K562 (cell line): Measurements from ENCODE around the gene KRTAP10-9. TPM values are rescaled to one million over a fixed set of nuclear protein-coding genes. Genes with fewer than 3 reads are reported as not detected.

Experiments
- HDAC2 ChIP-seq: fragments of 450-650 bp; IDR thresholded peaks from 2 replicates; pipeline ENCODE4 v1.6.1; 2016; ENCODE audit warnings: mild to moderate bottlenecking
- NFIX ChIP-seq: fragments of 250-450 bp; sonication (Bioruptor Pico); IDR thresholded peaks from 2 replicates; pipeline ENCODE4 v1.4.0; 2020; ENCODE audit warnings: low read depth, mild to moderate bottlenecking, moderate library complexity
- YY1 ChIP-seq, 3 experiments: IDR thresholded peaks; 2 replicates each; pipeline ENCODE4 v1.6.1; 2011; ENCODE audit warnings: low read length in 2 of 3, mild to moderate bottlenecking in 2 of 3, moderate library complexity in 2 of 3, borderline replicate concordance in 1 of 3, control low read depth in 1 of 3, low read depth in 1 of 3; ENCODE audit not compliant: insufficient read depth in 3 of 3, insufficient replicate concordance in 2 of 3, control insufficient read depth in 1 of 3, insufficient read length in 1 of 3; ENCODE audit errors: extremely low read depth in 1 of 3
- ZNF695 ChIP-seq: fragments of 450-650 bp; formaldehyde crosslinking; IDR thresholded peaks from 2 replicates; pipeline ENCODE4 v1.4.0; 2020; ENCODE audit warnings: mild to moderate bottlenecking, moderate library complexity
- polyA plus RNA-seq, 8 experiments: library from polyadenylated mRNA; depleted of rRNA in 4 of 8; stranded (reverse) in 5 of 8; unstranded in 3 of 8; fragments of >200 nt; fragmentation: Nextera tagmentation in 2 of 8; fragmentation: Illumina TruSeq in 1 of 8; extraction: Ambion mirVana in 2 of 8; extraction: Trizol in 1 of 8; gene quantifications; 2 replicates each; pipeline versions ENCODE4 v1.2.1 to v1.2.3, GENCODE V29; 2011 to 2014; ENCODE audit warnings: inconsistent platforms in 1 of 8, missing spikeins in 1 of 8
- total RNA-seq, 7 experiments: library from RNA; depleted of rRNA in 6 of 7; stranded (reverse); fragments of >200 nt in 6 of 7; fragmentation: Illumina TruSeq in 2 of 7; extraction: Trizol in 2 of 7; gene quantifications; 2 replicates each; pipeline versions ENCODE4 v1.2.1 to v1.2.3, GENCODE V29; 2011 to 2021; ENCODE audit warnings: low replicate concordance in 1 of 7
- TF ChIP-seq, protein P1 (sequence below), 2 experiments: fragments of 450-650 bp; formaldehyde crosslinking in 1 of 2; IDR thresholded peaks; 2 replicates each; pipeline versions ENCODE4 v1.4.0 to v1.6.1; 2014 to 2020; ENCODE audit warnings: mild to moderate bottlenecking in 2 of 2, borderline replicate concordance in 1 of 2, low read depth in 1 of 2
- TF ChIP-seq, protein P2 (sequence below), 2 experiments: fragments of 450-650 bp in 1 of 2; sonication (generic) in 1 of 2; formaldehyde crosslinking in 1 of 2; IDR thresholded peaks; 2 replicates each; pipeline versions ENCODE4 v1.7.1 to v1.9.0; 2016 to 2022; ENCODE audit warnings: inconsistent platforms in 1 of 2, mild to moderate bottlenecking in 1 of 2, missing genetic modification reagents in 1 of 2

Gene KRTAP10-9
- total and polyA plus RNA-seq, 9 of the 15 experiments (the other 6 are each of a cell fraction or from before 2014, with no cell fraction given) = not detected

DNA sequence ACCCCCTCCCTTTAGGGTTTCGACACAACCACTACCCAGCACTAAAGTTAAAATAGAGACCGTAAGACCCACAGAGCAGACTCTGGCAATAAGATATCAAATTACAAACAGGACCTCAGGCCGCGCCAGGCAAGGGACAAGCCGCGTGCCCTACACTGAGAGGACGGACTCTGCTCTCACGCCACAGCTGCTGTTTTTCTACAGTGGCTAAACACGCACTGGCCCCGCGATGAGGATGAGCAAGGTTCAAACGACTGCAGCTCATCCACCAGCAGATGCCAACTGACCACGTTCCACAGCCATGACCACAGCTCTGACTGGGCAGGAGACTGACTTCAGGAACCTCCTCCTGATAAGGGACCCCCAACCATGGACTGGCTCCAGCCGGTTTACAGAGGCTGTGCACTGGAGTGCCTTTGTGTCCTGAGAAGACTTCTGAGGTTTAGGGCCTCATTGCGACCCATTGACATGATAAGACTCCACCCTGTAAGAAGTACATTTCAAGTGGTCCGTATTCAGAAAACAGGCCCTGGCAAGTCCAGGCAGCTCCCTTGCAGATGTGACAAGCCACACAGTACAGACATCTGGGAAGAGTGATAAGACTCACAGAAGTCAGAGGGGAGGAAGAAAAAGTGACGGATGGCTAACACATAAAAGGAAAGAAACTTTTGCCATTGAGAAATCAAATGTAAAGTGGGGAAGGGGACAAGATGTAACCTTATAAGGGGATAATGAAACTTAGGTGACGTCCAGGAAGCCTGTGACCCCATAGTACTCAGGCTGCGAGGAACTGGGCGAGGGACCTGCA, 33.1 kb upstream of the KRTAP10-9 start (continued):
- TF ChIP-seq NFIX (CRISPR knock-in tag) (no peak), YY1 (IDR thresholded peaks at IDR 0.05; ENCODE audit: borderline replicate concordance in 1 of 3, control insufficient read depth in 1 of 3, extremely low read depth in 1 of 3, insufficient read depth in 3 of 3, insufficient read length in 1 of 3, insufficient replicate concordance in 2 of 3, low read depth in 1 of 3, low read length in 2 of 3) (no peak), ZNF695 (CRISPR knock-in tag) (no peak), HDAC2 (peak; percentile 75)
- TF ChIP-seq, protein P1, sequence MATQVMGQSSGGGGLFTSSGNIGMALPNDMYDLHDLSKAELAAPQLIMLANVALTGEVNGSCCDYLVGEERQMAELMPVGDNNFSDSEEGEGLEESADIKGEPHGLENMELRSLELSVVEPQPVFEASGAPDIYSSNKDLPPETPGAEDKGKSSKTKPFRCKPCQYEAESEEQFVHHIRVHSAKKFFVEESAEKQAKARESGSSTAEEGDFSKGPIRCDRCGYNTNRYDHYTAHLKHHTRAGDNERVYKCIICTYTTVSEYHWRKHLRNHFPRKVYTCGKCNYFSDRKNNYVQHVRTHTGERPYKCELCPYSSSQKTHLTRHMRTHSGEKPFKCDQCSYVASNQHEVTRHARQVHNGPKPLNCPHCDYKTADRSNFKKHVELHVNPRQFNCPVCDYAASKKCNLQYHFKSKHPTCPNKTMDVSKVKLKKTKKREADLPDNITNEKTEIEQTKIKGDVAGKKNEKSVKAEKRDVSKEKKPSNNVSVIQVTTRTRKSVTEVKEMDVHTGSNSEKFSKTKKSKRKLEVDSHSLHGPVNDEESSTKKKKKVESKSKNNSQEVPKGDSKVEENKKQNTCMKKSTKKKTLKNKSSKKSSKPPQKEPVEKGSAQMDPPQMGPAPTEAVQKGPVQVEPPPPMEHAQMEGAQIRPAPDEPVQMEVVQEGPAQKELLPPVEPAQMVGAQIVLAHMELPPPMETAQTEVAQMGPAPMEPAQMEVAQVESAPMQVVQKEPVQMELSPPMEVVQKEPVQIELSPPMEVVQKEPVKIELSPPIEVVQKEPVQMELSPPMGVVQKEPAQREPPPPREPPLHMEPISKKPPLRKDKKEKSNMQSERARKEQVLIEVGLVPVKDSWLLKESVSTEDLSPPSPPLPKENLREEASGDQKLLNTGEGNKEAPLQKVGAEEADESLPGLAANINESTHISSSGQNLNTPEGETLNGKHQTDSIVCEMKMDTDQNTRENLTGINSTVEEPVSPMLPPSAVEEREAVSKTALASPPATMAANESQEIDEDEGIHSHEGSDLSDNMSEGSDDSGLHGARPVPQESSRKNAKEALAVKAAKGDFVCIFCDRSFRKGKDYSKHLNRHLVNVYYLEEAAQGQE (IDR thresholded peaks at IDR 0.05; ENCODE audit: borderline replicate concordance) = peak; percentile 99
- TF ChIP-seq, protein P1 (CRISPR knock-in tag; IDR thresholded peaks at IDR 0.05; ENCODE audit: low read depth) = no peak
- TF ChIP-seq, protein P2, sequence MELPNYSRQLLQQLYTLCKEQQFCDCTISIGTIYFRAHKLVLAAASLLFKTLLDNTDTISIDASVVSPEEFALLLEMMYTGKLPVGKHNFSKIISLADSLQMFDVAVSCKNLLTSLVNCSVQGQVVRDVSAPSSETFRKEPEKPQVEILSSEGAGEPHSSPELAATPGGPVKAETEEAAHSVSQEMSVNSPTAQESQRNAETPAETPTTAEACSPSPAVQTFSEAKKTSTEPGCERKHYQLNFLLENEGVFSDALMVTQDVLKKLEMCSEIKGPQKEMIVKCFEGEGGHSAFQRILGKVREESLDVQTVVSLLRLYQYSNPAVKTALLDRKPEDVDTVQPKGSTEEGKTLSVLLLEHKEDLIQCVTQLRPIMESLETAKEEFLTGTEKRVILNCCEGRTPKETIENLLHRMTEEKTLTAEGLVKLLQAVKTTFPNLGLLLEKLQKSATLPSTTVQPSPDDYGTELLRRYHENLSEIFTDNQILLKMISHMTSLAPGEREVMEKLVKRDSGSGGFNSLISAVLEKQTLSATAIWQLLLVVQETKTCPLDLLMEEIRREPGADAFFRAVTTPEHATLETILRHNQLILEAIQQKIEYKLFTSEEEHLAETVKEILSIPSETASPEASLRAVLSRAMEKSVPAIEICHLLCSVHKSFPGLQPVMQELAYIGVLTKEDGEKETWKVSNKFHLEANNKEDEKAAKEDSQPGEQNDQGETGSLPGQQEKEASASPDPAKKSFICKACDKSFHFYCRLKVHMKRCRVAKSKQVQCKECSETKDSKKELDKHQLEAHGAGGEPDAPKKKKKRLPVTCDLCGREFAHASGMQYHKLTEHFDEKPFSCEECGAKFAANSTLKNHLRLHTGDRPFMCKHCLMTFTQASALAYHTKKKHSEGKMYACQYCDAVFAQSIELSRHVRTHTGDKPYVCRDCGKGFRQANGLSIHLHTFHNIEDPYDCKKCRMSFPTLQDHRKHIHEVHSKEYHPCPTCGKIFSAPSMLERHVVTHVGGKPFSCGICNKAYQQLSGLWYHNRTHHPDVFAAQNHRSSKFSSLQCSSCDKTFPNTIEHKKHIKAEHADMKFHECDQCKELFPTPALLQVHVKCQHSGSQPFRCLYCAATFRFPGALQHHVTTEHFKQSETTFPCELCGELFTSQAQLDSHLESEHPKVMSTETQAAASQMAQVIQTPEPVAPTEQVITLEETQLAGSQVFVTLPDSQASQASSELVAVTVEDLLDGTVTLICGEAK (IDR thresholded peaks at IDR 0.05) = no peak
- TF ChIP-seq, protein P2 (CRISPR knock-in tag; IDR thresholded peaks at IDR 0.05) = no peak
